HG02938 (cell line): Measurements from ENCODE around the gene BRD3.

Source experiments
- ATAC-seq: cut with Tn5 transposase; IDR thresholded peaks from one replicate; pipeline ENCODE4 v1.9.1; 2021; ENCODE audit warnings: mild to moderate bottlenecking, moderate library complexity; ENCODE audit not compliant: unreplicated experiment

The BRD3 gene

DNA sequence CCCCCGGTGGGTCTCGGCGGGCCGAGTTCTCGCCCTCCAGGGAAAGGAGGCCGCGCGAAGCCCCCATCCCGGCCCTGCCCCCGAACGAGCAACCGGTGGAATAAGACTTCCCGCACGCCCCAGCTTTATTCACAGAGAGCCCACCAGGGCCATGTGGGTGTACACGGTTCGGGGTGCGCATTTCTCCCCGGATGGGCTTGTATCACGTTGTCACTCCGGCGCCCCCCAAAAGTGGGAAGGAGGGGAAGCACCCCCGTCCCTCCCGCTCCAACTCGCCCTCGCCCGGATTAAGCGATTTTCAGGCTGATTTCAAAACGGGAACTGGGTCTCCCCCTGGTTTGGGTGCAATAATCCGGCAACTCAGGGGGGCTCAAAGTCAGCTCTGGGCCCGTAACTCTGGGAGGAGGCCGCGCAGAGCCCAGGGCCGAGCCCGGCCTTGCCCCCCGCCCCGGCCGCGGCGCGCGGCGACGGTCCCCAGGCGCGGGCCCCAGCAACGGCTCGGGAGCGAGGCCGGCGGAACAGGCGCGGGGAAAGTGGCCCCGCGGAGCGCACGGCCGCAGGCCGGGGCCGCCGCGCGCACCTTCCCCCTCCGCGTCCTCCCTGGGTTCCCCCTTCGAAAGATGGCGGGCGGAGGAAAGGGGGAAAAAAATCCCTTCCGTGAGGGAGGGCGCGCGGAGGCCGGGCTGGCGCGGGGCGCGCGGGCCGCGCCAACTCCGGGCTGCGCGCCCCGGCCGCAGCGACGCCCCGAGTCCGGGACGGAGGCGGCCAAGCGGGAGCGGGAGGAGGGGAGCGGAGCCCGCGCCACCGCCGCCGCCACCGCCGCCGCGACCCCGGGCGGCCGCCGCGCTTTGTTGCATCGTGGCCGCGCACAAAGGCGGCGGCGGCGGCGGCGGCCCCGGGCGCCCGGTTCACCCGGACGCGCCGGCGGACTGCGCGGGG lies 644 bp downstream of the BRD3 start:
- ATAC-seq = peak; percentile 8

DNA sequence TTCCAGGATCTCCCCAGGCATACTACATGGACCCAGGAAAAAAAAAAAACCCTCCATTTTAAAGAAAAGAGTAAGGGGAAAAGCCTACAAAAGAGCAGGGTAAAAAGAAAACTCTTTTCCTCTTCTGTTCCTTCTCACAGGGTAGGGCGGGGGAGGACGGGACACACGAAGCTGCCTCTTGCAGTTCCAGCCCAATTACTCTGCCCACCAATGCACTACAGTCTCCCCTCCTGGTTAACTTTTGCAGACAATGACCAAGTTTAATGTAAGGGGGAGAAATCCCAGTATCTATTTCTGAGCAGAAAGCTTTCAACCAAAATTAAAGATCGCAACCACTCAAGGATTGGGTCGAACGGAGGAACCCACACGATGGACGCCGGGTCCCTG lies 1.3 kb downstream of the BRD3 start:
- no peak for ATAC-seq

DNA sequence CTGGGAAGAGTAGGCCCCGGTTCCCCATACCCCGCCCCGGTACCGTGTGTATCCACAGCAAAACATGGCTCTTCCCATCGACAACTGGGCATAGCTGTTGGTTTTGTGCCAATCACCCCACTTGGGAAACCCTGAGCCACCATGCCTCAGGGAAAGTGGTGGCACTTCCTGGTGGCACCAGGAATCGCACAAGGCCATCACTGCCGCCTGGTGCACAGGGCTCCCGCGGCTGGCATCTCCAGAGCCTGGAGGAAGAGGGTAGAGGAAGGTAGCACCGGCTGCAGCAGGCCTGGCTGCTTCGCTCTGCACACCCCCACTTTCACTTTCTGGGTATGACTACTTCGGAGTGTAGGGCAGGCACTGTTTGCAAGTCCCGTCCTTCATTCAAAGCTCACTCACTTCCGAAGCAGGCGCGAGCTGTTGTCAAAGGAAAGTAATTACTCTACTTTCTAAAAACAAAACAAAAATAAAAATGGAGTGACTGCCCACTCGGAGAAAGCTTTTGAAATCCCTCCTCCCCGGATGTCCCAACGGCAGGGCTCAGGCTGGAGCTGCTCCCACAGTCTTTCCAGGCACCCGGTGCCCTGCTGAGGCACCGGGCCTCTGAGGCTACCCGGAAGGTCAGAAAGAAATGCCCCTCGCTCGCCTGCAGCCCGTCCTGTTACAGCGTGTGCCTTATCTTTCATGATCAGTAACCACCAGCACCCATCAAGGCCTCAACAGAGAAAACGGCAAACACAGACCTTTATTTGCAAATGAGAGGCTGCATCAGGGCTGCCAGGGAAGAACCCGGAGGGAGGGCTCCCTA lies 2.0 kb downstream of the BRD3 start:
- peak; percentile 35 for ATAC-seq

DNA sequence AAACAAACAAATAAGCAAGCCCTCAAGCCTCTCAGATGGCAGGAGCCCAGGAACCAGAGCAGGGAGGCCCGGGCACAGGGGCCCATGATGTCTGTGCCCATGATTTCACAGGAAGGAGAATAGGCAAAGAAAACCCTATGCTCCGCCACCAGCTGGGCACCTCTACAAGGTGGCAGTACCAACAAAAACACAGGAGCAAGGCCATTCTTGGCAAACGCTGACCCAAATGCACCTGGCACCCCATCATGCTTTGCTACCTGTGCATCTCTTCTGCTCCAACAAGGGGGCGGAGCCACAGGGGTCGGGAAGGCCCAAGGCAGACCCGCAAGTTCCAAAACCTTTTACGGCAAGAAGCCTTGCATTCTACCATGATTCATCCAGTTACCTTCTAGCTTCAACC lies 3.1 kb downstream of the BRD3 start:
- no peak for ATAC-seq

DNA sequence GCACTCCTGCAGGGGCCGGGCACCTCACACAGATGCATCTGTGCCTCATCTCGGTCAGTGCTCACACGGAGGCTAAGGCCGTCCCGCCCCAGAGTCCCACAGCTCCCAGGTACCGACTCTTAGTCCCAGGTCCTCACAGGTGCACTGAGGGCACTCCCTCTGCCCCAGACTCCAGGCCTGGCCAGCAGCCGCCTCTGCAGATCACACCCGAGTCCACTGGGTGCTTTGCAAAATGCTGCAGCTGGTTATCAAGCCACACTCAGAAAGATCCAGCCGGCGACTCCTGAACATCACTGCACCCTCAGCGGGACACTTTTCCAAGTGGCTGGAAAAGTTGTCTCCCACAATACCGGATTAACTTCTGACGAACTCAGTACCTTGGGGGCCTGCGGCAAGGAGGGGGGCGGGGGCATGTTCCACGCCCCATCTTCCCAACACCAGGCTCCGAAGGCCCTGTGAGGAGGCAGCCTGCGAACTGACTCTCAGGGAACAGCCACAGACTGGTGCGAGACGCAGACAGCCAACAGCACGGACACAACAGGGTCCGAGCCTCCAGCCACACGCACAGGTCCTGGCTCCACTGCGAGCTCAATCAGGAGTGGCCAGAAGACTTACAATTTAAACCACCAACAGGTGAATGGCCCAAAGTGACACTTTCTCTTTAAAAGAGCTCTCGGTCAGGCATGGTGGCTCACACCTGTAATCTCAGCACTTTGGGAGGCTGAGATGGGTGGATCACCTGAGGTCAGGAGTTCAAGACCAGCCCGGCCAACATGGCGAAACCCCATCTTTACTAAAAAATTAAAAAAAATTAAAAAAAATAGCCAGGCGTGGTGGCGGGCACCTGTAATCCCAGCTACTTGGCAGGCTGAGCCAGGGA lies 4.0 kb downstream of the BRD3 start:
- no peak for ATAC-seq

DNA sequence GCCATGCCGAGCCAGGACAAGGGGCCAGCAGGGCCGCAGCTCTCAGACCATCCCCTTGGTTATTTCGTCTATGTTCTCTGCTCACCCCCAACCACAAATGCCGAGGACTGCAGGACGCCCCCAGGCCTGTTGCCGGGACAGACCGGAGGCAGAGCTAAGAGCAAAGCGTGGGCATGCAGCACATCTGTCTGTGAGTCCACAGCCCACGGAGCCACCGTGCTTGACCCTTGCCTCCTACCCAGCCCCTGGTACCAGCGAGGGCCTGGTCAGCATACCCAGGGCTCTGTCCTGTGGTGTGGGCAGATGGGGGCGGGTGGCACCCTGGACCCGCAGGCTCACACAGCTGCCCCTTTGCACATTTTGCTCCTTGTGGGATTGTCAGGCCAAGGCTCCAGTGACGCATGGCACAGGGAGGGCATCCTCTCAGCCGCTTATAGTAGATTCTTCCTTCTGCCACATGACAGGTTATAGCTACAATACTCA lies 4.7 kb downstream of the BRD3 start:
- ATAC-seq = no peak

DNA sequence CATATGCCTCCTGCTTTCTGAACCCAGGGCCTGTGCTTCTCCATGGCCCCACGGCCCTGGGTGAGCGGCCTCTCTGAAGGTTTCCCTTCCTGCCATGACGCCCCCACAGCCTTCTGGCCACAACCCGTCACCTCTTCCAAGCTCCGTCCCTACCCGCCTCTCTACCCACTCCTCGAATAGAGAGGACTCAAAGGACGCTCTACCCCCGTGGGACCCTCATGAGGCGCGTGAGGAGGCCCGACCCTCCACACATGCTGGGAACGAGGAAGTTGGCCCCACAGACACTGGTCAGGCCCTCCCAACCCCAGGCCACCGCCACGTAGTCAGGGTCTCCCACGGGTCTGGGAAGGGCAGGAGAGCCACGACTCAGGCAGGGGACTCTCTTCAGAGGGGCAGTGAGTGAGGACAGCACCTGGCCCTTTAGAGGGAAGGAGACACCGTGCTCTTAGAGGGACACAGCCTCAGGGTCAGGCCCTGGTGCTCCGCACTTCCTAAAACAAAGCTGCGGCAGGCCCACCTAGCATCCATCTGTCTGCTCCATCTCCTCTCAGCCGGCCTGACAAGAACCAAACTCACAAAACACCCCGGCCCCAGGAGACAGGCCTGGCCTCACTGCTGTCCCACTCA lies 5.3 kb downstream of the BRD3 start:
- ATAC-seq = no peak

DNA sequence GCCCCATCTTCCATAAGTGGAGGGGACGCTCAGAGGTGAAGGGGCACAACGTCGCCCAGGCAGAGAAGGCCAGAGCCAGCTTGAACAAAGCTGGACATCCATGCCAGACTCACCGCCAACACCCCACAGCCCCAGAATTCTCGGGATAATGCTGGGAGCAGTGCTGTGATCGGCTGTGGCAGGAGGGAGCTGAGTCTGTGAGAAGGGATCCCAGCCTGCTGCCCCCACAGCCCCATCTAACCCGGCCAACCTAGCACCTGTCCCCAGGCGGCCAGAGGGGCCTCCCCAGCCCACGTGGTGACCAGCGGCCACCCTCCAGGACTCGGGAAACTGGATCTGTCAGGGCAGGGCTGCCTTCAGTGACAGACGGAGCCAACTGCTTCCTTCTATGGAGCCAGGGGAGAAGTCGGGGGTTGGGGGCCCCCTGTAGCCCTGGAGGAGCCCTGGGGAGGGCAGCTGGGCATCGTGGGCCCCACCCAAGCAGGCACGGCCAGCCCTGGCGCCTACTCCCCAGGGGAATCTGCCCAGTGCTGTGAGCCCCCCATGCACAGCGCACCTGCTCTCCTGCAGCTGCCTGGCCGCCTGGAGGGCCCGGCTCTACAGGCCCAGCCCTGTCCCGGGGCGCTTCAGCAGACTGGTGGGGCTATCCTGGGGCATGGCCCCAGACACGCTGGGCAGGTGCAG lies 6.0 kb downstream of the BRD3 start:
- no peak for ATAC-seq

DNA sequence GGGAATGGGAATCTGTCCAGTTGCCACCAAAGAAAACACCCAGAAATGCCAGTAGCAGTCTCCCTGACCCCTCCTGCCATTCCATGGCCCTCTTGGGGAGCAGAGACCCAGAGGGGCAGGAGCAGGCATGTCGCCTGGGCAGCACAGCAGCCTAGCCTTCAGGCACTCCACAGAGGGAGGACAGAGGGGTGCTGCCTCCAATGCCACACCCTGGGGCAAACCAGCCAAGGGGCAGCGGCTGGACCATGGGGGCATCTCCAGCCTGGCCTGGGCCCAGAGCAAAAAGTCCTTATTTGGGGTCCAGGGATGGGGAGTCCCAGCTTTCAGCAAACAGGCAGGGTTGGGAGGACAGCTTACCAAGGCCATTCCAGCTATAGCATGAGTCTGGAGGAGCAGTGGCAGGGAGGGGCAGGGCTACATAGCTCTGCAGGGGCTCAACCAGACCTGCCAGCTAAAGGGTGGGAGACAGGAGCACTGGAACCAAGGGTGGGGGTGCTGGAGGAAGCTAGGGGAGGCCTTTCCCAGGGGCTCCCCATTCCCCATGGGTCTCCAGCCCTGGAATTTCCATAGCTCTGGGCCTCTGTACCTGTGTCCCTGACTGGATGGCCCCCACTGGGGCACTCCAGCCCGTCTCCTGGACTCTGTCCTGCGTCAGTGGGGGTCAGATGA lies 6.7 kb downstream of the BRD3 start:
- no peak for ATAC-seq

DNA sequence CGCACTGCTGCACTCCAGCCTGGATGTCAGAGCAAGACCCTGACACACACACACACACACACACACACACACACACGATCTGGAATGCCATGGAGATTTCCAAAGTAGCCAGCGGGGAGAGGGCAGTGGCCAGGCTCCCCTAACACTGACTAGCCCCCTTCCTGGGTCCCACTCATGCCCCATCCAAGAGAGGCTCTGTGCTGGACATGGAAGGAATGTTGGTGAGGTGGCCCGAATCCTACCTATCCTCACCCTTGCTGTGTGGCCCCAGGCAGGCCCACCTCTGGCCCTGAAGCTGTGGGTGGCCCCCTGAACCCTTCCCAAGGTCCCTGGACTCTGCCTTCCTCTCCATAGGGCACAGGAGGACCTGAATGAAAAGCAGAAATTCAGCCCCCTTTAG lies 7.3 kb downstream of the BRD3 start:
- ATAC-seq = no peak

DNA sequence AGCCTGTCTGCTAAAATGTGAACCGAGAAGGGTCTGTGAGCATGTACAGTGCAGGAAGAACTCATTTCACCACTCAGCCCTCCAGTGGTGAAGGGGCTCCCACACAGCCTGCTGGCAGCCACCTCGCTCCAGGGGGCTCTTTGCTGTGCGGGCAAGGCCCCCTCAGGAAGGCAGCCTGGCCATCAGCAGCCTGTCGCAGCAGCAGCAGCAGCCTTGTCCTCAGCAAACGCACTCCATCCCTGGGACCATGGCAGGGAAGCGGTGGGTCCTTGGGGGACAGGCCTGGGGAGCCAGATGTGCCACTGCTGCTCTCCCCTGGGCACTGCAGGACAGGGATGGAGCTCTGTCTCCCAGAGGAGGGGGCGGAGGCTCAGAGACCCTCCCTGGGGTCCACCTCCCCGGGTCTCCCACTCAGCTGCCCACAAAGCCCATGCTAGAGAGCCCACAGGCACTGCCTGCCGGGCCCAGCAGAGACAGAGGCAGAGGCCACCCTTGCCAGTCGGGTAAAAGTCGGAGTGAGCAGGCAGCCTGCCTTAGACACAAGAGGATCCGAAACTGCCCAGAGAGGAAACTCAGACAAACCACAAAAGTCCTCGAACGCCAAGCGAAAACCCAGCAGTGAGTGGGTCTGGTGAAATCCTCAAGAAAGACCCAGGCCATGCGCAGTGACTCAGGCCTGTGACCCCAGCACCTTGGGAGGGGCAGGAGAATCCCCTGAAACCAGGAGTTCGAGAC lies 8.0 kb downstream of the BRD3 start:
- no peak for ATAC-seq

DNA sequence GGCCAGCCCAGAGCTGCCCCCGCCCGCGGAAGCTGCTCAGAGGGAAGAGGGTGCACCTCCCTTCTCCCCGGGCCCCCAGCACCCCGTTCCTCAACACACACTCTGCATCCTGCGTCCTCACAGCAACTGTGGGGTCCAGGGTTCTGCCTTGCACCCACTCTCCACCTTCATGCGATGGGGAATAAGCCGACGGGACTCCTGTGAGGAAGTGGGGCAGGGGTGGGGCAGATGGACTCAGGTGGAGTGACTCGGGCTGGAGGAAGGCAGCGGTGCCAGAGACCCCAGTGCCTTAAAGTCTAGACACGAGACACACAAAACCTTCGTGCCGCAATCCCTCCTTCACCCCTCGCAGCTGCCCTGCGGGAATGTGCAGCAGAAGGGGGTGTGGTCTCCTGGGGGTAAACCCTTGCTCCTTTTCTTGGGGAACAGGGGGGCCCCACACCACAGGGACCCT lies 8.6 kb downstream of the BRD3 start:
- ATAC-seq = no peak

DNA sequence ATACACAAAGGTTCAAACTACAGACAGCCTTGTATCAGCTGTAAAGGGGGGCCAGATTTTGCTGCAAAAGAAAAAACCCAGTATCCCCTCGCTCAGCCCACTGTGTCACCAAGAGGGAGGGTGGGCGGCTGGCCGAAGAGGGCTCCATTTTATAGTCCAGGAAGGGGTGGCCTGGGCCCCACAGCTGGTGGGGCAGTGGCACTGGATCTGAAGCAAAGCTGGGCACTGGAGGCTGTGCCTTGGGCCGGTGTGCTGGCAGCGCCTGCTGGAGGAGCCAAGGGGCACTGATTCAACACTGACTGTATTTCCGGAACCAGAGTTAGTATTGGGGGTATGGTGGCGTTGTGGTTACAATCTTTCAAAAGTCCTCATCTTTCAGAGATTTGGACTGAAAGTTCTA lies 9.1 kb downstream of the BRD3 start:
- ATAC-seq = no peak

DNA sequence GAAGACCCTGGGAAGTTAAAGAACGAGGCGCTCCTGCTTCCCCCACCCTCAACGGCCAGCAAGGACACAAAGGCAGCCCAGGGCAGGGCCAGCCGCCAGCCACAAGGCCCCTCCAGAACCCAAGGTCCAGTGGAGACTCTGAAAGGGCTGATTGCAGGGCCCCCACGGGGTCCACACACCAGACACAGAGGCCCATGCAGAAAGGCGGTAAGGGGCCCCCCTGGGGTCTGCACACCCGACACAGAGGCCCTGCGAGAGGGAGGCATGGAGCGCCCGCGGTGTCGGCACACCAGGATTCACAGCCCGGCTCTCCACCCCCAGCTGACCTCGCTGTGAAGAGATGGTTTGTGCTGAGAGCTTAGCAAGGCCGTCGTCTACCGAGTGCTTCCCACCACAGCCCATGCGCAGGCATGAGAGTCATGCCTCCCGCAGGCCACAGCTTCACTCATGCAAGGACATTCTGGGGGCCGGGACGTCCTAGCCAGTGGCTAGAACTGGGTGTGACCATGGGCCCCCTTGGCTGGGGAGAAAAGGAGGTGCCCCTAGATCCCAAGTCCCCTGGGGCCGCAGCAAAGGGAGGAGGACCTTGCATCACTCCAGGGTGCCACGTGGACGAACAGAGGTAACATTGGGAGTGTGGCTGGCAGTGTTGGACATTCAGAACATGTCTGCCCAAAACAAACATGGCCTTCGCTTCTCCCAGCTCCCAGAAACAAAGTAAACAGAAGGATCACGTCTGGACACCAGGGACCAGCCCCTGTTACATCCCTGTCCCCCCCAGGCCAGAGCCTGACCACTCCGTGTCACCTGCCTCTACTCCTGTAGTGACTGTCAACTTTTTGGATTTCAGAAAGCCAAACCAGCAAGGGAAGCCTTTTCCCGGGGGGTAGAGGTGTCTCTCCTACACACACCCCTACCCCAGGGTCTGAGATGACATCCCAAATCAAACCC lies 9.8 kb downstream of the BRD3 start:
- ATAC-seq = no peak

DNA sequence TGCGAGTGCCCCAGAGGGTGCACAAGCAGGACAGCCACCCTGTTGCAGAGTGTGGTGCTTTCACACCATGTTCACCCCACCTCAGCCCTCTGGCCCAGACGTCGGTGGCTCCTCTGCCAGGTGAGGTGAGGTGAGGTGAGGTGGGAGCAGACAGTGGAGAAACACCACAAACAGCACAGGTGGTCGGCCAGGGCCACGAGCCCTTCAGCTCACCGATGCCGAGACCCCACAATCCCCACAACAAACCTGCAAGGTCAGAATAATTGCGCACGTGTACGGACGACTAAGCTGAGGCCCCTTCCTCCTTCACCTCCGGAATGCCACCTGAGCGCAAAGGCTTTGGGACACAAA lies 10.5 kb downstream of the BRD3 start:
- ATAC-seq = no peak

DNA sequence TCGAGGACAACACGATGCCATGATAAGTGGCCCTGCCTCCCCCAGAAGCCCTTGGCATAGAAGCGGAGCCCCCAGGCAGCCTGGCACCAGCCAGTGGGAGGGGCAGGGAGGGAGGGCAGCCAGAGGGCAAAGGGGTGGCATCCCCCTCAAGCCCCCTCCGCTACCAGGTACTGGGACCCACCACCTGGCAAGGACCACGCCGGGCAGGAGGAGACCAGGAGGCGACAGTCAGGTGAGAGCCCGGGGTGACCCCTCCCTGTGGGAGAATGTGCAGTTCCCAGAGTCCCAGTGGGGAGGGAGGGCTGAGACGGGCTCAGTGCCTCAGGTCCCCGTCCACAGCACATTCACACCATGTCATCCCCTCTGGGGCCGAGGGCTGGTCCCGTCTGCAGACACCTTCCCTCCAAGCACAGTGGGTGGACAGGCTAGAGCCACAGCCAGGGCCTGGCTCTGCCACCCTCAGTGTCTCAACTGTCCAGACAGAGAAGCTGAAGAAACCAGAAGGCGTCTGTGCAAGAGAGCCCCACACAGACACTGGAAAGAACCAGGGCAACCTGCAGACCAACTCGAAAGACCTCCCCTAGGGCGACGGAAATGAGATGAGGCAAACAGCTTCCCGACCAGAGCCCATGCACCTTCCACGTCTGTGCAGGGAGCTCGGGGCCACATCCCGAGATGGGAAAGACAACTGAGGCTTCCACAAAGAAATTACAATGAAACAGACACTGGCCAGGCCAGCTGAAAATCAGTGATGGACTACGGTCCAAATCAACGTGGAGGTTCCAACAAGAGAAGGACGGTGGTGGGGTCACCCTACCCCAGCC lies 11.1 kb downstream of the BRD3 start:
- no peak for ATAC-seq

DNA sequence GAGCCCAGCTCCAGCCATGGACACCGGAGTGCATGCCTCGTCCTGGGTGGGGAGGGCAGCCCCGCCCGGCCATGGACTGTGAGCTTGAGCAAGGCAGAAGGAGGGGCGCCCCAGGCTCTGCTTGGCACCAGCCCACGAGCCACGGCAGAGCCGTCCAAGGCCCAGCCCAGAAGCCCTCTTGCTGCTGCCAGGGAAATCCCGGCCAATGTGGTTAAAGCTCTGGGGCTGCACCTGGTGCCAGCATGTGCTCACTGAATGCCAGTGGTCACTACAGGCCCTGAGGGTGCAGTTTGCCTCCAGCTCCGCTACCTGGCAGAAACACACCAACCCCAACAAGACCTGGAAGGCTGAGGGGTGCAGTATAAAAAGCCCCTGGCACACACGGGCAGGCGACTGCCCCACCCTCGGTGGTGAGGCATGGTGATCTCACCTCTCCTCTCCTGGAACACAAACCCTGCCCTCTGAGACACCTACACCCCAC lies 11.8 kb downstream of the BRD3 start:
- ATAC-seq = no peak
